Coronary artery (tissue), 2 donors: Measurements from ENCODE around the gene MNX1.

Source experiments
- DNase-seq: peaks from one replicate; pipeline ENCODE4 v3.0.0-alpha.2; 2017; ENCODE audit warnings: low spot score
- H3K27ac ChIP-seq, 2 donors: fragments of 200-600 bp; sonication (generic); one replicate each; pipeline ENCODE4 v1.5.1; 2016 to 2019
- H3K4me3 ChIP-seq: fragments of 200-600 bp; sonication (generic); 2 replicates; pipeline ENCODE4 v1.5.1; 2016; ENCODE audit warnings: mild to moderate bottlenecking, moderate library complexity
- CTCF ChIP-seq: fragments of 200-600 bp; sonication (generic); IDR thresholded peaks from one replicate; pipeline ENCODE4 v1.5.1; 2019; ENCODE audit warnings: antibody characterized with exemption

MNX1 gene

GRCh38 chr7:157004521-157005455 lies 5.7 kb downstream of the MNX1 start:
- no peak for TF ChIP-seq CTCF
- peak overlapping the region; percentile 27 for H3K4me3 ChIP-seq
- peak; percentile 28 for DNase-seq
- no peak overlapping the region for H3K27ac ChIP-seq

- no peak for TF ChIP-seq CTCF
- peak; percentile 50 for DNase-seq
- peak overlapping the region; percentile 35 for H3K4me3 ChIP-seq
Measured at GRCh38 chr7:157003756-157004520, 6.5 kb downstream of the MNX1 start.

GRCh38 chr7:157003445-157003755 lies 7.1 kb downstream of the MNX1 start:
- no peak for DNase-seq
- H3K27ac ChIP-seq: no peak overlapping the region
- H3K4me3 ChIP-seq: no peak overlapping the region
- no peak for TF ChIP-seq CTCF

More at GRCh38 chr7:157003756-157004520, 6.5 kb downstream of the MNX1 start:
- H3K27ac ChIP-seq: no peak overlapping the region

GRCh38 chr7:157002819-157003421 lies 7.5 kb downstream of the MNX1 start:
- DNase-seq: peak; percentile 33
- peak overlapping the region; percentile 3 for H3K4me3 ChIP-seq

GRCh38 chr7:157001920-157002818 lies 8.3 kb downstream of the MNX1 start:
- DNase-seq: peak; percentile 59
- peak overlapping the region; percentile 3 for H3K4me3 ChIP-seq
- H3K27ac ChIP-seq: no peak overlapping the region
- TF ChIP-seq CTCF: no peak

More at GRCh38 chr7:157002819-157003421, 7.5 kb downstream of the MNX1 start:
- H3K27ac ChIP-seq: no peak overlapping the region
- no peak for TF ChIP-seq CTCF
